Spleen (tissue), 11 donors: ENCODE results near the gene CLSTN3. TPM values are rescaled to one million over a fixed set of nuclear protein-coding genes. Genes with fewer than 3 reads are reported as not detected.

ENCODE experiments used
- DNase-seq: peaks from one replicate; pipeline ENCODE4 v3.0.0-alpha.2; 2020
- H3K27ac ChIP-seq, 8 donors: fragments of 200-600 bp; sonication (generic) in 7 of 8; 1 replicate in 4 of 8; 2 replicates in 4 of 8; pipeline versions ENCODE4 v1.5.0 to v1.8.0; 2016 to 2021; ENCODE audit warnings: inconsistent platforms in 4 of 8, mild to moderate bottlenecking in 4 of 8, moderate library complexity in 1 of 8
- H3K27me3 ChIP-seq, 7 donors: fragments of 200-600 bp; sonication (generic) in 6 of 7; replicated peaks in 1 of 7; 1 replicate in 4 of 7; 2 replicates in 3 of 7; pipeline versions ENCODE4 v1.5.0 to v1.8.0; 2016 to 2021; ENCODE audit warnings: inconsistent platforms in 3 of 7, mild to moderate bottlenecking in 1 of 7
- H3K36me3 ChIP-seq, 6 donors: fragments of 200-600 bp; sonication (generic) in 5 of 6; 1 replicate in 4 of 6; 2 replicates in 2 of 6; pipeline versions ENCODE4 v1.5.0 to v1.8.0; 2016 to 2021; ENCODE audit warnings: inconsistent platforms in 2 of 6
- H3K4me1 ChIP-seq, 6 donors: fragments of 200-600 bp; sonication (generic) in 5 of 6; 1 replicate in 3 of 6; 2 replicates in 3 of 6; pipeline versions ENCODE4 v1.5.0 to v1.8.0; 2016 to 2021; ENCODE audit warnings: inconsistent platforms in 3 of 6
- H3K4me3 ChIP-seq, 8 donors: fragments of 200-600 bp; sonication (generic) in 7 of 8; 1 replicate in 4 of 8; 2 replicates in 4 of 8; pipeline versions ENCODE4 v1.5.0 to v1.8.0; 2016 to 2021; ENCODE audit warnings: inconsistent platforms in 4 of 8, mild to moderate bottlenecking in 4 of 8, moderate library complexity in 2 of 8
- H3K9me3 ChIP-seq, 8 donors: fragments of 200-600 bp; sonication (generic) in 7 of 8; 1 replicate in 4 of 8; 2 replicates in 4 of 8; pipeline versions ENCODE4 v1.5.0 to v1.8.0; 2016 to 2021; ENCODE audit warnings: inconsistent platforms in 4 of 8
- CTCF ChIP-seq, 11 experiments: fragments of 200-600 bp in 7 of 11; fragments of 450-650 bp in 4 of 11; sonication (generic) in 4 of 11; IDR thresholded peaks in 8 of 11; conservative IDR thresholded peaks in 3 of 11; 1 replicate in 7 of 11; 2 replicates in 4 of 11; pipeline versions ENCODE4 v1.4.0 to v1.8.0; 2016 to 2021; ENCODE audit warnings: antibody characterized with exemption in 11 of 11, inconsistent platforms in 4 of 11, mild to moderate bottlenecking in 1 of 11
- POLR2A ChIP-seq, 3 donors: fragments of 450-650 bp; IDR thresholded peaks; one replicate each; pipeline ENCODE4 v1.5.1; 2017; ENCODE audit warnings: antibody characterized with exemption in 3 of 3, mild to moderate bottlenecking in 1 of 3
- POLR2AphosphoS5 ChIP-seq, 3 donors: sonication (generic); formaldehyde crosslinking; IDR thresholded peaks; one replicate each; pipeline ENCODE4 v1.5.1; 2017; ENCODE audit warnings: antibody characterized with exemption in 3 of 3
- WGBS, 5 donors: extraction: QIAGEN DNeasy Blood & Tissue Kit in 3 of 5; methylation state at CpG; one replicate each; pipeline versions ENCODE4 v1.1.5 to v1.1.7; 2013 to 2018; 5-methylcytosine and 5-hydroxymethylcytosine counted together
- intact Hi-C: fragments of 100-400 bp; cut with DNase I; formaldehyde crosslinking; loops from one replicate; pipeline ENCODE4 v1.15.0; 2023; ENCODE audit warnings: low total_unique reads
- polyA plus RNA-seq, 3 donors: library from polyadenylated mRNA; stranded (reverse); fragments of 200-250 nt; gene quantifications; one replicate each; pipeline ENCODE4 v1.2.1, GENCODE V29; 2013
- total RNA-seq, 7 donors: library from RNA; depleted of rRNA in 3 of 7; stranded (reverse); fragments of >200 nt in 3 of 7; fragmentation: NEBNext Ultra II Directional in 4 of 7; extraction: Animal tissue kit (Norgen Biotek cat#: 25700) in 4 of 7; gene quantifications; one replicate each; pipeline versions ENCODE4 v1.1.0 to v1.2.1, GENCODE V29; 2016 to 2021
- donor health status: healthy with polysubstance abuse.
- donor health status: DM: no; HTN: no; CAD: no; lungs with moderate emphysema.
- donor health status: DM: no; HTN: no; CAD: no.
- donor health status: Bipolar disorder and iron deficiency.
- donor health status: healthy.
- donor health status: DM: no; HTN: no; CAD: no.
- donor health status: DM: yes; HTN: yes; CAD: no.

The CLSTN3 gene
- total and polyA plus RNA-seq, 10 donors: 15.0 to 131 (median 67.7) TPM

DNA sequence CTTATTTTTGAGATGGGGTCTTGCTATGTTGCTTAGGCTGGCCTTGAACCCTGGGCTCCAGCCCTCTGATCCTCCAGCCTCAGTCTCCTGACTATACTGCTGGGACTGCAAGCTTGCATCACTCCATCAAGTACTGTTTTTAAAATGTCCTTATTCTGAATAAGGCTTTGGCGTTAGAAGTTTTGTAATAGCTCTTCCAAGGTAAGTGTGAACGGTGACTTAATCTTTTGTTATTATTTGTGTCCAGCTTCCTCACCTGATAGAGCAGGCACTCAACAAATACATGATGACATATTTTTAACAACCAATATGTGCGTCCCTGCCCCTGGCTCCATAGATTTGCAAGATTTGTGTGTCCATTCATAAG lies 22.6 kb upstream of the CLSTN3 start:
- intact Hi-C loops: no loop called here
- 28 to 63% (median 33%) methylated on average over 3 of the region's 3 CpGs for WGBS, 5 donors
- no peak for DNase-seq
- peaks cover 12 to 94% (median 48%) of the 10 kb centered on the region in 6 donors for H3K4me1 ChIP-seq
- peak overlapping the region; percentile 58 to 86 (median 68) for H3K4me3 ChIP-seq
- peaks cover 0 to 15% (median 11%) of the 10 kb centered on the region in 8 donors for H3K9me3 ChIP-seq
- peak overlapping the region; percentile 89 to 98 (median 96) for H3K27ac ChIP-seq
- TF ChIP-seq POLR2A (IDR thresholded peaks at IDR 0.05) (no peak), CTCF (IDR thresholded peaks at IDR 0.05 in 8 of 11, conservative IDR thresholded peaks at IDR 0.05 in 3 of 11) (peak in 1 of 11 experiments; percentile 3), POLR2AphosphoS5 (IDR thresholded peaks at IDR 0.05) (no peak)
- H3K36me3 ChIP-seq: peaks cover 0 to 29% (median 14%) of the 10 kb centered on the region in 6 donors
- H3K27me3 ChIP-seq: no peaks in the 10 kb centered on the region

GRCh38 chr12:7108003-7108795 lies 22.0 kb upstream of the CLSTN3 start:
- intact Hi-C loops: no loop called here
- 2 to 10% (median 3%) methylated on average over 17 to 30 of the region's 30 CpGs for WGBS, 5 donors
- TF ChIP-seq POLR2AphosphoS5 (IDR thresholded peaks at IDR 0.05) (peak; percentile 87 to 92 (median 89)), CTCF (IDR thresholded peaks at IDR 0.05 in 8 of 11, conservative IDR thresholded peaks at IDR 0.05 in 3 of 11) (peak in 1 of 11 experiments; percentile 20), POLR2A (IDR thresholded peaks at IDR 0.05) (peak in 2 of 3 donors; percentile 11 to 33)

GRCh38 chr12:7108796-7109571 lies 21.2 kb upstream of the CLSTN3 start, which contains the start of gene C1RL:
Gene C1RL, minus strand, starts transcription at chr12:7109214. Its CDS starts 34 bp downstream, at chr12:7109180.
- Histone ChIP-seq H3K4me1 (peaks cover 16 to 95% (median 55%) of the 10 kb centered on the region in 6 donors), H3K4me3 (peak within 1 kb of the TSS; percentile 58 to 86 (median 68)), H3K27ac (peak within 1 kb of the TSS; percentile 89 to 98 (median 96)), H3K36me3 (peaks cover 0 to 21% (median 8%) of the 10 kb centered on the region in 6 donors), H3K27me3 (no peaks in the 10 kb centered on the region), H3K9me3 (peaks cover 0 to 15% (median 11%) of the 10 kb centered on the region in 8 donors)
- TF ChIP-seq POLR2A (IDR thresholded peaks at IDR 0.05) (peak in 1 of 3 donors; percentile 29), POLR2AphosphoS5 (IDR thresholded peaks at IDR 0.05) (peak; percentile 69 to 86 (median 84)), CTCF (IDR thresholded peaks at IDR 0.05 in 8 of 11, conservative IDR thresholded peaks at IDR 0.05 in 3 of 11) (peak; percentile 97 to 99 (median 98))
- WGBS, 5 donors: 6 to 13% (median 11%) methylated on average over 18 to 23 of the region's 23 CpGs
- peak; percentile 96 for DNase-seq
- intact Hi-C loops: no loop called here

More at GRCh38 chr12:7108003-7108795, 22.0 kb upstream of the CLSTN3 start:
- Histone ChIP-seq H3K9me3 (peaks cover 0 to 15% (median 11%) of the 10 kb centered on the region in 8 donors), H3K4me3 (peak overlapping the region; percentile 58 to 86 (median 68)), H3K4me1 (peaks cover 16 to 95% (median 52%) of the 10 kb centered on the region in 6 donors), H3K27ac (peak overlapping the region; percentile 89 to 98 (median 96)), H3K27me3 (no peaks in the 10 kb centered on the region), H3K36me3 (peaks cover 0 to 28% (median 14%) of the 10 kb centered on the region in 6 donors)
- peak; percentile 97 for DNase-seq
